H7 (cell line): ENCODE data around the gene ERICH6B. TPM values are rescaled to one million over a fixed set of nuclear protein-coding genes. Genes with fewer than 3 reads are reported as not detected.

Experiments
- DNase-seq: peaks from one replicate; pipeline ENCODE4 v3.0.0; 2012
- H3K27me3 ChIP-seq: 2 replicates; pipeline ENCODE4 v1.6.0; 2011; ENCODE audit warnings: mild to moderate bottlenecking, low read length; ENCODE audit not compliant: control insufficient read depth, insufficient read depth
- H3K36me3 ChIP-seq: replicated peaks from 2 replicates; pipeline ENCODE4 v1.5.1; 2011; ENCODE audit warnings: low read length; ENCODE audit not compliant: control insufficient read depth, insufficient read depth
- H3K4me3 ChIP-seq: 2 replicates; pipeline ENCODE4 v1.5.1; 2011; ENCODE audit warnings: low read depth, mild to moderate bottlenecking, control low read depth, low read length, moderate library complexity; ENCODE audit not compliant: insufficient read depth
- total RNA-seq: library from RNA; depleted of rRNA; stranded (reverse); fragments of >200 nt; shearing (Covaris generic); gene quantifications from 2 replicates; pipeline ENCODE4 v1.2.3, GENCODE V29; 2014; rRNA removed

The ERICH6B gene
- total RNA-seq, 1 experiment from 2014 or later: not detected

GRCh38 chr13:45516757-45517156, 98.8 kb downstream of the ERICH6B start:
- Histone ChIP-seq H3K4me3 (no peak overlapping the region), H3K27me3 (no peaks in the 10 kb centered on the region), H3K36me3 (peaks cover 16% of the 10 kb centered on the region)
- no peak for DNase-seq

GRCh38 chr13:45512098-45512496, 103.4 kb downstream of the ERICH6B start:
- no peak overlapping the region for H3K4me3 ChIP-seq
- no peak for DNase-seq
- H3K36me3 ChIP-seq: peaks cover 16% of the 10 kb centered on the region
- no peaks in the 10 kb centered on the region for H3K27me3 ChIP-seq

- Histone ChIP-seq H3K4me3 (no peak overlapping the region), H3K36me3 (peaks cover 15% of the 10 kb centered on the region), H3K27me3 (no peaks in the 10 kb centered on the region)
- DNase-seq: peak; percentile 49
These were observed 104.0 kb downstream of the ERICH6B start for GRCh38 chr13:45511310-45512097.

GRCh38 chr13:45510672-45511071, 104.9 kb downstream of the ERICH6B start:
- Histone ChIP-seq H3K4me3 (no peak overlapping the region), H3K27me3 (no peaks in the 10 kb centered on the region), H3K36me3 (peaks cover 10% of the 10 kb centered on the region)
- DNase-seq: peak; percentile 26

- DNase-seq: no peak
- Histone ChIP-seq H3K4me3 (no peak overlapping the region), H3K27me3 (no peaks in the 10 kb centered on the region), H3K36me3 (peaks cover 10% of the 10 kb centered on the region)
These were observed 106.8 kb downstream of the ERICH6B start for GRCh38 chr13:45508776-45509175.

- no peak for DNase-seq
- no peak overlapping the region for H3K4me3 ChIP-seq
- H3K27me3 ChIP-seq: no peaks in the 10 kb centered on the region
- peaks cover 6% of the 10 kb centered on the region for H3K36me3 ChIP-seq
These were observed 108.7 kb downstream of the ERICH6B start for GRCh38 chr13:45506811-45507210.

- Histone ChIP-seq H3K4me3 (no peak overlapping the region), H3K36me3 (peaks cover 8% of the 10 kb centered on the region), H3K27me3 (no peaks in the 10 kb centered on the region)
- no peak for DNase-seq
These were observed 111.9 kb downstream of the ERICH6B start for GRCh38 chr13:45503658-45504057.

- no peak for DNase-seq
- H3K4me3 ChIP-seq: no peak overlapping the region
- H3K27me3 ChIP-seq: no peaks in the 10 kb centered on the region
- peaks cover 8% of the 10 kb centered on the region for H3K36me3 ChIP-seq
These were observed 114.4 kb downstream of the ERICH6B start for GRCh38 chr13:45501175-45501526.

GRCh38 chr13:45500492-45501174, 114.9 kb downstream of the ERICH6B start:
- no peaks in the 10 kb centered on the region for H3K27me3 ChIP-seq
- no peak overlapping the region for H3K4me3 ChIP-seq
- no peak for DNase-seq
- peaks cover 10% of the 10 kb centered on the region for H3K36me3 ChIP-seq

GRCh38 chr13:45496942-45497341, 118.6 kb downstream of the ERICH6B start:
- DNase-seq: no peak
- Histone ChIP-seq H3K27me3 (no peaks in the 10 kb centered on the region), H3K36me3 (peaks cover 6% of the 10 kb centered on the region), H3K4me3 (no peak overlapping the region)

GRCh38 chr13:45492538-45492937, 123.0 kb downstream of the ERICH6B start:
- Histone ChIP-seq H3K36me3 (peaks cover 10% of the 10 kb centered on the region), H3K27me3 (no peaks in the 10 kb centered on the region), H3K4me3 (no peak overlapping the region)
- DNase-seq: no peak

Other genes starting within 250 kb of the ERICH6B start
- gene SLC25A30, start 197.4 kb downstream of the ERICH6B start, total RNA-seq: 1.0 and 2.2 TPM in 2 replicates
- gene COG3, start 150.8 kb downstream of the ERICH6B start, total RNA-seq: 17.7 and 30.7 TPM in 2 replicates
- gene CBY2, start 86.6 kb upstream of the ERICH6B start, total RNA-seq: 0.62 and 3.0 TPM in 2 replicates
- gene SIAH3, start 236.0 kb upstream of the ERICH6B start, total RNA-seq: 0.07 TPM in 1 of 2 replicates, not detected in the other